22Rv1 (cell line): Measurements from ENCODE around the gene ATP5F1E.
"Not testable (repeated sequence)": the region's sequence is repeated elsewhere in the genome, so short reads cannot be mapped to it uniquely, and the experiment has no call there.

Experiments used
- H3K27ac ChIP-seq: fragments of 450-650 bp; 2 replicates; pipeline ENCODE4 v1.5.1; 2017
- CTCF ChIP-seq: fragments of 450-650 bp; IDR thresholded peaks from 2 replicates; pipeline ENCODE4 v1.5.1; 2017; ENCODE audit warnings: mild to moderate bottlenecking
- ZFX ChIP-seq: fragments of 450-650 bp; IDR thresholded peaks from 2 replicates; pipeline ENCODE4 v1.6.1; 2017; ENCODE audit warnings: antibody characterized with exemption, borderline replicate concordance

ATP5F1E gene

GRCh38 chr20:59015411-59015810 lies 16.7 kb downstream of the ATP5F1E start:
- no peak overlapping the region for H3K27ac ChIP-seq
- TF ChIP-seq CTCF: no peak
- TF ChIP-seq ZFX: no peak

GRCh38 chr20:59014680-59015389 lies 17.3 kb downstream of the ATP5F1E start:
- no peak for TF ChIP-seq ZFX
- TF ChIP-seq CTCF: no peak

GRCh38 chr20:59013959-59014608 lies 18.1 kb downstream of the ATP5F1E start:
- TF ChIP-seq CTCF (no peak), ZFX (no peak)

More at GRCh38 chr20:59014680-59015389, 17.3 kb downstream of the ATP5F1E start:
- no peak overlapping the region for H3K27ac ChIP-seq

GRCh38 chr20:59013031-59013951 lies 18.8 kb downstream of the ATP5F1E start:
- H3K27ac ChIP-seq: no peak overlapping the region
- no peak for TF ChIP-seq CTCF

More at GRCh38 chr20:59013959-59014608, 18.1 kb downstream of the ATP5F1E start:
- no peak overlapping the region for H3K27ac ChIP-seq

GRCh38 chr20:59011874-59012157 lies 20.3 kb downstream of the ATP5F1E start:
- not testable (repeated sequence) for H3K27ac ChIP-seq

GRCh38 chr20:59010995-59011873 lies 20.9 kb downstream of the ATP5F1E start:
- no peak for TF ChIP-seq CTCF
- no peak for TF ChIP-seq ZFX

More at GRCh38 chr20:59010995-59011873, 20.9 kb downstream of the ATP5F1E start:
- H3K27ac ChIP-seq: no peak overlapping the region
